Psoas muscle (tissue), 8 donors: ENCODE results near the gene RNF111. TPM values are rescaled to one million over a fixed set of nuclear protein-coding genes. Genes with fewer than 3 reads are reported as not detected.
"Not testable (repeated sequence)": the region's sequence is repeated elsewhere in the genome, so short reads cannot be mapped to it uniquely, and the experiment has no call there.

Experiments
- ATAC-seq, 4 donors: fragments of 200-7000 bp; cut with Tn5 transposase; one replicate each; pipeline ENCODE4 v1.9.1; 2020; ENCODE audit warnings: moderate library complexity in 3 of 4, mild to moderate bottlenecking in 2 of 4
- DNase-seq, 2 donors: peaks; one replicate each; pipeline ENCODE4 v3.0.0-alpha.2; 2020
- H3K27ac ChIP-seq: fragments of 200-600 bp; one replicate; pipeline ENCODE4 v1.8.0; 2022
- H3K27me3 ChIP-seq, 3 donors: fragments of 200-600 bp in 1 of 3; one replicate each; pipeline versions ENCODE4 v1.6.1 to v1.8.0; 2013 to 2022; ENCODE audit warnings: low read length in 2 of 3, mild to moderate bottlenecking in 2 of 3, moderate library complexity in 1 of 3; ENCODE audit not compliant: insufficient read depth in 3 of 3
- H3K36me3 ChIP-seq, 2 donors: fragments of 200-600 bp in 1 of 2; one replicate each; pipeline versions ENCODE4 v1.6.1 to v1.8.0; 2013 to 2022; ENCODE audit warnings: low read depth in 1 of 2, mild to moderate bottlenecking in 1 of 2, moderate library complexity in 1 of 2; ENCODE audit not compliant: insufficient read depth in 1 of 2
- H3K4me1 ChIP-seq: fragments of 200-600 bp; one replicate; pipeline ENCODE4 v1.8.0; 2022
- H3K4me3 ChIP-seq: fragments of 200-600 bp; one replicate; pipeline ENCODE4 v1.8.0; 2022; ENCODE audit warnings: mild to moderate bottlenecking
- H3K9me3 ChIP-seq: fragments of 200-600 bp; one replicate; pipeline ENCODE4 v1.8.0; 2022
- WGBS, 3 donors: extraction: QIAGEN DNeasy Blood & Tissue Kit; methylation state at CpG; one replicate each; pipeline versions ENCODE4 v1.1.6 to v1.1.7; 2013; 5-methylcytosine and 5-hydroxymethylcytosine counted together
- intact Hi-C, 2 donors: fragments of 100-400 bp; cut with DNase I; formaldehyde crosslinking; loops; one replicate each; pipeline versions ENCODE4 v1.11.0 to v1.14.2; 2022
- polyA plus RNA-seq, 3 donors: library from polyadenylated mRNA; stranded (reverse); fragments of 200-250 nt; gene quantifications; one replicate each; pipeline ENCODE4 v1.2.3, GENCODE V29; 2013
- total RNA-seq, 4 donors: library from RNA; stranded (reverse); fragmentation: NEBNext Ultra II Directional in 2 of 4; extraction: Animal tissue kit (Norgen Biotek cat#: 25700) in 2 of 4; gene quantifications; one replicate each; pipeline versions ENCODE4 v1.2.1 to v1.2.4, GENCODE V29; 2021 to 2023
- TF ChIP-seq, protein P1 (sequence below): fragments of 200-600 bp; IDR thresholded peaks from one replicate; pipeline ENCODE4 v1.8.0; 2022; ENCODE audit warnings: antibody characterized with exemption
- donor health status: healthy with polysubstance abuse.
- donor health status: DM: no; HTN: no; CAD: no; lungs with moderate emphysema.
- donor health status: Bipolar disorder and iron deficiency.
- donor health status: healthy.
- donor health status: DM: yes; HTN: yes; CAD: no.
- donor health status: DM: no; HTN: no; CAD: no.
- donor health status: DM: no; HTN: no; CAD: no.
- donor health status: DM: yes; HTN: yes; CAD: no.

Gene RNF111
- total and polyA plus RNA-seq, 7 donors: 8.3 to 26.9 (median 18.3) TPM

DNA sequence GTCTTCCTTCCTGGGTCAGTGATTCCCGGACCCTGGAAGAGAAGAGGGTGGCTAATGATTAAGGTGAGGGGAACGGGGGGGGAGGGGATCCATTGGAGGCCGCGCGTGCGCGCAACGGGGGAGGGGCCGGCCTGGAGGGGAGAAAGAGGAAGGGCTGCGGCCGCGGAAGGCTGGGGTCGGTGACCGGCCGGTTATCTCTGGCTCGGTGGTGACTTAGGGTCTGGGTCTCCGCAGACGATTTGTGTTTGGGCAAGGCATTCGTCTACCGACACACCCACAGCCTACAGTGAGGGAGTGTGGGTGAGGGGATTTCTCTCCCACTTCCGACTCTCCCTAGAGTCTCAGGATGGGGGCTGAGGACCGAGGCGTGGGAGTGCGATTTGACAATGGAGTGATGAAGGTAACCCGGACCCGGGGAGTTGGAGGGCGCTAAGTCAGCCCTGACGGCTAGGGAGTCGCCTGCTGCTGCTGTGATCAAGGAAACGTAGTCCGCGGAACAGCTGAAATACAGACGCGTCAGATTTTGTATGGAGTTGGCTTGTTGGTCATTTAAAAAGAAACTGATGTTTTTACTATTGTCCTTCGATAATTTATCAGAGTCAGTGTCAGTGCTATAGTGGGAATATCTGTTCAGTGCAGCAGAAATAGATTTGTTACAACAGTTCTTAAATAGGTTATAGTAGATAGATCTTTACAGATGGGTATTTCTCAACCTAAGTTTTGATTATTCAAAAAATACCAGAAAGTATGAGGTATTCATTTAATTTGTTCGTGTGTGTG lies 733 bp downstream of the RNF111 start:
- DNase-seq (peak; percentile 74 to 82), ATAC-seq (peak; percentile 80 to 90 (median 85))
- intact Hi-C loops: loop anchor here (5.0 to 10.0 kb wide), 2 partner anchors 69 to 187 kb away; no protein-coding TSS in a partner anchor
- no peaks in the 10 kb centered on the region for H3K9me3 ChIP-seq
- TF ChIP-seq, protein P1, sequence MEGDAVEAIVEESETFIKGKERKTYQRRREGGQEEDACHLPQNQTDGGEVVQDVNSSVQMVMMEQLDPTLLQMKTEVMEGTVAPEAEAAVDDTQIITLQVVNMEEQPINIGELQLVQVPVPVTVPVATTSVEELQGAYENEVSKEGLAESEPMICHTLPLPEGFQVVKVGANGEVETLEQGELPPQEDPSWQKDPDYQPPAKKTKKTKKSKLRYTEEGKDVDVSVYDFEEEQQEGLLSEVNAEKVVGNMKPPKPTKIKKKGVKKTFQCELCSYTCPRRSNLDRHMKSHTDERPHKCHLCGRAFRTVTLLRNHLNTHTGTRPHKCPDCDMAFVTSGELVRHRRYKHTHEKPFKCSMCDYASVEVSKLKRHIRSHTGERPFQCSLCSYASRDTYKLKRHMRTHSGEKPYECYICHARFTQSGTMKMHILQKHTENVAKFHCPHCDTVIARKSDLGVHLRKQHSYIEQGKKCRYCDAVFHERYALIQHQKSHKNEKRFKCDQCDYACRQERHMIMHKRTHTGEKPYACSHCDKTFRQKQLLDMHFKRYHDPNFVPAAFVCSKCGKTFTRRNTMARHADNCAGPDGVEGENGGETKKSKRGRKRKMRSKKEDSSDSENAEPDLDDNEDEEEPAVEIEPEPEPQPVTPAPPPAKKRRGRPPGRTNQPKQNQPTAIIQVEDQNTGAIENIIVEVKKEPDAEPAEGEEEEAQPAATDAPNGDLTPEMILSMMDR: no peak
- H3K27me3 ChIP-seq: no peaks in the 10 kb centered on the region
- H3K27ac ChIP-seq: peak overlapping the region; percentile 89
- 0 to 1% (median 1%) methylated on average over 36 of the region's 36 CpGs for WGBS, 3 donors
- peaks cover 28% of the 10 kb centered on the region for H3K4me1 ChIP-seq
- peak overlapping the region; percentile 75 for H3K4me3 ChIP-seq
- peaks cover 4 to 16% of the 10 kb centered on the region in 2 donors for H3K36me3 ChIP-seq

DNA sequence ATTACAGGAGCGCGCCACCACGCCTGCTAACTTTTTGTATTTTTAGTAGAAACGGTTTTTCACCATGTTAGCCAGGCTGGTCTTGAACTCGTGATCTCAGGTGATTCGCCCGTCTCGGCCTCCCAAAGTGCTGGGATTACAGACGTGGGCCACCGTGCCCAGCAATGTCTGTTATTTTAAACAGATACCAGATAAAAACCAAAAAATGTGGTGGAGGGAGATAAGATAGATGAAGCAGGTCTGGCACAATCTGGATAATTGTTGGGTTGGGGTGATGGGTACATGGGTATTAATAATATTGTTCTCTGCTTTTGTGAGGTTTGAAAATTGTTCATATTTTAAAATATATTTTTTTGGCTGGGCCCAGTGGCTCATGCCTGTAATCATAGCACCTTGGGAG lies 4.7 kb downstream of the RNF111 start:
- Histone ChIP-seq H3K9me3 (no peaks in the 10 kb centered on the region), H3K36me3 (peaks cover 4 to 16% of the 10 kb centered on the region in 2 donors), H3K27ac (no peak overlapping the region), H3K4me1 (peaks cover 40% of the 10 kb centered on the region), H3K27me3 (no peaks in the 10 kb centered on the region), H3K4me3 (no peak overlapping the region)
- intact Hi-C loops: no loop called here
- ATAC-seq (no peak), DNase-seq (no peak)
- WGBS, 3 donors: 92 to 96% (median 93%) methylated on average over 10 of the region's 10 CpGs
- TF ChIP-seq, protein P1: no peak

DNA sequence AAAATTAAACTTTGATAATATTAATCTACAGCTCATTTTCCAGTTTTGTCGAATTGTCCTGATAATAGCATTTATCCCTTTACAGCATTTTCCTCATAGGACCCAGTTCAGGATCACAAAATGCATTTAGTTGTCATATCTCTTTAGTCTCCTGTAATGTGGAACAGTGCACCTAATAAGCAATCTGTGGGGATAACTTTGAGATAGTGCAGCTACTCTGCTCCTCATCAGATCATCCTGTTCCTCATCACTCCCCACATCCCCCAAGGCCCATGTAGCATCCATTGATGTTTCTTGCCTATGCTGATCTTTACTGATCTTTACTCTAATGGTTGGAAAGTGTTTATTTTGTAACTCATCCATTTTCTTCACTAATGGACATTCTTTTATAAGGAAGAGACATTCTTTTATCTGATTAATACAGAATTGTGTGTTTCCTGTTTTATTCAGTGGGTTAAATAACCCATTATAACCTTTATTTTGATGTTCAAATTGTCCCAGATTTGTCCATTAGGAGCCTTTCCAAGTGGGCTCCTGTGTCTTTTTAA lies 7.5 kb downstream of the RNF111 start:
- H3K27ac ChIP-seq: no peak overlapping the region
- no peaks in the 10 kb centered on the region for H3K27me3 ChIP-seq
- peaks cover 4 to 16% of the 10 kb centered on the region in 2 donors for H3K36me3 ChIP-seq
- no peak overlapping the region for H3K4me3 ChIP-seq
- peaks cover 30% of the 10 kb centered on the region for H3K4me1 ChIP-seq
- 93% methylated on average over 1 of the region's 1 CpG for WGBS, 3 donors
- no peak for ATAC-seq
- no peak for DNase-seq
- no peaks in the 10 kb centered on the region for H3K9me3 ChIP-seq
- TF ChIP-seq, protein P1: no peak
- intact Hi-C loops: loop anchor here in 1 of 2 donors (5.0 kb wide), 1 partner anchor 47 kb away; no protein-coding TSS in a partner anchor

DNA sequence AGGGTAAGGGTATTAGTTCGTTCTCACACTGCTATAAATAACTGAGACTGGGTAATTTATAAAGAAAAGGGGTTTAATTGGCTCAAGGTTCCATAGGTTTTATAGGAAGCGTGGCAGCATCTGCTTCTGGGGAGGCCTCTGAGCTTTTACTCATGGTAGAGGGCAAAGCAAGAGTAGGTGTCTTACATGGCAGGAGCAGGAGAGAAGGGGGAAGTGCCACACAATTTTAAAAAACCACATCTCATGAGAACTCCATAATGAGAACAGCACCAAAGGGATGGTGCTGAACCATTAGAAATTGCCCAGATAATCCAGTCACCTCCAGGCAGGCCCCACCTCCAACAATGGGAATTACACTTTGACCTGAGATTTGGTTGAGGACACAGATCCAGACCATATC lies 12.2 kb downstream of the RNF111 start:
- H3K4me3 ChIP-seq: no peak overlapping the region
- ATAC-seq (no peak), DNase-seq (no peak)
- intact Hi-C loops: loop anchor here in 1 of 2 donors (5.0 to 10.0 kb wide), 2 partner anchors 43 to 1705 kb away; no protein-coding TSS in a partner anchor
- TF ChIP-seq, protein P1: no peak
- H3K9me3 ChIP-seq: no peaks in the 10 kb centered on the region
- peaks cover 0 to 14% of the 10 kb centered on the region in 2 donors for H3K36me3 ChIP-seq
- H3K27ac ChIP-seq: no peak overlapping the region
- no peaks in the 10 kb centered on the region for H3K27me3 ChIP-seq
- WGBS, 3 donors: 96 to 97% (median 97%) methylated on average over 2 of the region's 2 CpGs
- peaks cover 17% of the 10 kb centered on the region for H3K4me1 ChIP-seq

DNA sequence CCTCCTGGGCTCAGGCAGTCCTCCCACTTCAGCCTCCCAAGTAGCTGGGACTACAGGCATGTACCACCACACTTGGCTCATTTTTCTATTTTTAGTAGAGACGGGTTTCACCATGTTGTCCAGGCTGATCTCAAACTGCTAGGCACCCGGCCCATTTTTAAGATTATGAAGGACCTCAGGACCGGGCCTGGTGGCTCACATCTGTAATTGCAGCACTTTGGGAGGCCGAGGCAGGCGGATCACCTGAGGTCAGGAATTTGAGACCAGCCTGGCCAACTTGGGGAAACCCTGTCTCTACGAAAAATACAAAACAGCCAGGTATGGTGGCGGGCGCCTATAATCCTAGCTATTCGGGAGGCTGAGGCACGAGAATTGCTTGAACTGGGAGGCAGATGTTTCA lies 12.8 kb downstream of the RNF111 start:
- ATAC-seq, H3K9me3 ChIP-seq, DNase-seq, H3K27me3 ChIP-seq, H3K27ac ChIP-seq, H3K4me3 ChIP-seq: not testable (repeated sequence)
- peaks cover 12% of the 10 kb centered on the region for H3K4me1 ChIP-seq
- 97 to 98% (median 97%) methylated on average over 10 of the region's 10 CpGs for WGBS, 3 donors
- intact Hi-C loops: loop anchor here in 1 of 2 donors (10.0 kb wide), 1 partner anchor 1705 kb away; no protein-coding TSS in a partner anchor
- peaks cover 0 to 19% of the 10 kb centered on the region in 2 donors for H3K36me3 ChIP-seq
